NCI-H2227 (cell line): Measurements from ENCODE around the gene TRIM47.
"Not testable (repeated sequence)": the region's sequence is repeated elsewhere in the genome, so short reads cannot be mapped to it uniquely, and the experiment has no call there.

Experiments used
- DNase-seq: peaks from one replicate; lab custom pipeline; 2025; ENCODE audit not compliant: unreplicated experiment; lab: John Stamatoyannopoulos, UW

Gene TRIM47

GRCh38 chr17:75872434-75873351 lies 5.7 kb downstream of the TRIM47 start:
- peak; percentile 67 for DNase-seq

- DNase-seq = not testable (repeated sequence)
These were observed 8.2 kb downstream of the TRIM47 start for GRCh38 chr17:75870228-75870627.

- DNase-seq = no peak
These were observed 8.9 kb downstream of the TRIM47 start for GRCh38 chr17:75869282-75870141.

- DNase-seq = not testable (repeated sequence)
These were observed 9.6 kb downstream of the TRIM47 start for GRCh38 chr17:75868730-75869281.

GRCh38 chr17:75865404-75866188 lies 12.8 kb downstream of the TRIM47 start:
- DNase-seq = not testable (repeated sequence)

- DNase-seq = not testable (repeated sequence)
These were observed 13.5 kb downstream of the TRIM47 start for GRCh38 chr17:75864887-75865286.

- peak; percentile 44 for DNase-seq
These were observed 13.9 kb downstream of the TRIM47 start for GRCh38 chr17:75864448-75864871.

GRCh38 chr17:75861927-75862317 lies 16.5 kb downstream of the TRIM47 start:
- no peak for DNase-seq

GRCh38 chr17:75859358-75859757 lies 19.0 kb downstream of the TRIM47 start:
- not testable (repeated sequence) for DNase-seq

GRCh38 chr17:75856062-75856756 lies 22.2 kb downstream of the TRIM47 start:
- no peak for DNase-seq

GRCh38 chr17:75855310-75856061 lies 22.9 kb downstream of the TRIM47 start, which contains the start of gene WBP2:
WBP2 (minus strand) TSS chr17:75855335; CDS start chr17:75855297, 38 bp downstream.
- peak; percentile 100 for DNase-seq

- no peak for DNase-seq
These were observed 23.5 kb downstream of the TRIM47 start for GRCh38 chr17:75854881-75855309.

GRCh38 chr17:75854101-75854748 lies 24.2 kb downstream of the TRIM47 start:
- DNase-seq = no peak

- no peak for DNase-seq
These were observed 24.9 kb downstream of the TRIM47 start for GRCh38 chr17:75853433-75853832.

GRCh38 chr17:75851693-75851991 lies 26.7 kb downstream of the TRIM47 start:
- DNase-seq = not testable (repeated sequence)

GRCh38 chr17:75850928-75851692 lies 27.3 kb downstream of the TRIM47 start:
- DNase-seq = no peak

GRCh38 chr17:75849724-75850123 lies 28.7 kb downstream of the TRIM47 start:
- DNase-seq = no peak

GRCh38 chr17:75849279-75849646 lies 29.1 kb downstream of the TRIM47 start:
- DNase-seq = no peak
